ENCODE data around the gene PTBP1. TPM values are rescaled to one million over a fixed set of nuclear protein-coding genes. Genes with fewer than 3 reads are reported as not detected.
"Not testable (repeated sequence)": the region's sequence is repeated elsewhere in the genome, so short reads cannot be mapped to it uniquely, and the experiment has no call there.

PTBP1 gene
- total RNA-seq, 2 experiments from 2014 or later: 524 to 526 TPM

DNA sequence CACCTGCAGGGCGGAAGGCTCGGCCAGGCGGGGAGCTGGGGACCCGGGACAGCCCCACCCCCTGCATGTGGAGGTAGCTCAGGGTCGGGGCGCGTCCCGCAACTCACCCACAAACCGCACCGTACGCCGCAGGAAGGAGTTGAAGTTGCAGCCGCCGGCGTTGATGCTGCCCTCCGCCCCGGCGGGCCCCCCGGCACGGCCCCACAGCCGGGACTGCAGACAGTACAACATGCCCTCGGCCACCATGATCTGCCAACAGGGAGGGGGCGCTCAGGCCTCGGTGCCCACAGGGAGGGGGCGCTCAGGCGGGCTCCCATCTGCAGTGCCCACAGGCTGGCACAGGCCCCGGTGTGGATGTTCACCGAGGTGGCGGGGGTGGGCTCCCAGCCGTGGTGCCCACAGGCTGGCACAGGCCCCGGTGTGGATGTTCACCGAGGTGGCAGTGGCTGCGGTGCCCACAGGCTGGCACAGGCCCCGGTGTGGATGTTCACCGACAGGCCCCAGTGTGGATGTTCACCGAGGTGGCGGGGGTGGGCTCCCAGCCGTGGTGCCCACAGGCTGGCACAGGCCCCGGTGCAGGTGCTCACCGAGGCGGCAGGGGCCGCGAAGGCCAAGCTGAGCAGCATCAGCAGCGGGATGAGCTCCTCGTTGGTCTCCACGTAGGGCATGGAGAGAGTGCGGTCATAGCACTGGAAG is 18.0 kb downstream of the PTBP1 start:
- peak; percentile 8 for ATAC-seq
- H3K4me1 Mint-ChIP-seq (ENCODE audit: low read depth): no peaks in the 10 kb centered on the region
- no peak overlapping the region for H3K4me3 Mint-ChIP-seq
- no peak for DNase-seq
- POLR2A ChIA-PET: interaction anchor here (1.3 kb wide), 1 partner anchor 17 kb away, joined by 7 read pairs; no protein-coding TSS in a partner anchor
- CTCF ChIA-PET: no interaction called here
- H3K27ac Mint-ChIP-seq: no peak overlapping the region
- no peaks in the 10 kb centered on the region for H3K27me3 Mint-ChIP-seq (ENCODE audit: low read depth)
- no peaks in the 10 kb centered on the region for H3K9me3 Mint-ChIP-seq (ENCODE audit: insufficient read depth)
- H3K36me3 Mint-ChIP-seq (ENCODE audit: low read depth): peaks cover 40% of the 10 kb centered on the region

- no peak for DNase-seq
- Mint-ChIP-seq H3K4me1 (ENCODE audit: low read depth) (no peaks in the 10 kb centered on the region), H3K27ac (no peak overlapping the region), H3K27me3 (ENCODE audit: low read depth) (peaks cover 3% of the 10 kb centered on the region), H3K9me3 (ENCODE audit: insufficient read depth) (no peaks in the 10 kb centered on the region), H3K4me3 (no peak overlapping the region), H3K36me3 (ENCODE audit: low read depth) (peaks cover 34% of the 10 kb centered on the region)
- ChIA-PET POLR2A (no interaction called here), CTCF (no interaction called here)
- peak; percentile 6 for ATAC-seq
These were observed 18.7 kb downstream of the PTBP1 start for GRCh38 chr19:815775-816499.

DNA sequence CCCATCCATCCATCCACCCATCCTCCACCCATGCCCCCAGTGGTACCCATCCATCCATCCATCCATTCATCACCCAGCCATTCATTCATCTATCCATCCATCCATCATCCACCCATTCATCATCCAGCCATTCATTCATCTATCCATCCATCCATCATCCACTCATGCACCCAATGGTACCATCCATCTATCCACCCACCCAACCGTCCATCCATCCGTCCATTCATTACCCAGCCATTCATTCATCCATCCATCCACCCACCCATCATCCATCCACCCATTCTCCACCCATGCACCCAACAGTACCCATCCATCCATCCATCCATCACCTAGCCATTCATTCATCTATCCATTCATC is 19.2 kb downstream of the PTBP1 start:
- Mint-ChIP-seq H3K4me3 (no peak overlapping the region), H3K36me3 (ENCODE audit: low read depth) (peaks cover 31% of the 10 kb centered on the region), H3K27me3 (ENCODE audit: low read depth) (peaks cover 3% of the 10 kb centered on the region), H3K4me1 (ENCODE audit: low read depth) (no peaks in the 10 kb centered on the region), H3K27ac (no peak overlapping the region), H3K9me3 (ENCODE audit: insufficient read depth) (no peaks in the 10 kb centered on the region)
- POLR2A ChIA-PET: no interaction called here
- DNase-seq (no peak), ATAC-seq (no peak)
- CTCF ChIA-PET: no interaction called here

DNA sequence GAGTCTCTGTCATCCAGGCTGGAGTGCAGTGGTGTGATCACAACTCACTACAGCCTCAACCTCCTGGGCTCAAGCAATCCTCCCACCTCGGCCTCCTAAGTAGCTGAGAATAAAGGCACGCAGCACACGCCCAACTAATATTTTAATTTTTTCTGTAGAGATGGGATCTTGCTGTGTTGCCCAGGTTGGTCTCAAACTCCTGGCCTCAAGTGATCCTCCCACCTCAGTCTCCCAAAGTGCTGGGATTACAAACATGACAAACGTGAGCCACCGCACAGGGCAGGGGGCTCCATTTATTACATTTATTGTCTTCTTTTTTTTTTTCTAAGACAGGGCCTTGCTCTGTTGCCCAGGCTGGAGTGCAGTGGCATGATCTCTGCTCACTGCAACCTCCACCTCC is 23.0 kb downstream of the PTBP1 start:
- DNase-seq; H3K4me1 Mint-ChIP-seq (ENCODE audit: low read depth); POLR2A ChIA-PET; H3K9me3 Mint-ChIP-seq (ENCODE audit: insufficient read depth); ATAC-seq; H3K4me3 Mint-ChIP-seq; CTCF ChIA-PET; H3K27ac Mint-ChIP-seq: not testable (repeated sequence)
- H3K27me3 Mint-ChIP-seq (ENCODE audit: low read depth): peaks cover 11% of the 10 kb centered on the region
- peaks cover 11% of the 10 kb centered on the region for H3K36me3 Mint-ChIP-seq (ENCODE audit: low read depth)

DNA sequence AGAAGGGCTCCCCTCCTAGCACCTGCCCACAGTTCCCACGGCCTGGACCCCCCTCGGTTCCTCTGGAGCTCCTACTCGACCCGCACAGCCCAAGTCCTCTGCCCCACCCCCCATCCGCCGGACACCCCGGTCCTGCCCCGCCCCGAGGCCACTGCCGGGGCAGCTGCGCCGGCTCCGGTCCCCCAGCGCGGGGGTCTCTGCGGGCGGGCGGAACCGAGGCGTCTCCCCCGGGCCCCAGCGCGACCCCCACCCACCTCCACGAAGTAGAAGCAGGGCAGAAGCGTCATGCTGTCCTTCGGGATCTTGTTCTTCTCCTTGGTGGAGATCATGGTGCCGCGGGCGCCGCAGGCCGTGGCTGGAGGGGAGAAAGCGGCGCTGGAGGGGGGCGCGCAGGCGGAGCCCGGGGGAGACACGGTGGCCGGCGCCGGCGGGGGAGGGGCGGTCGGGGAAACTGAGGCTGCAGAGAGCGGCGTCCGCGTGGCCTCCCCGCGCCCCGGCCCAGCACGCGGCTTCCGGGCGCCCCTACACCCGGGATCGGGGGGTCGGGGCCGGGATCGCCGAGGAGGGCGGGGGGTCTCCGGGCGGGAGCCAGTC is 24.1 kb downstream of the PTBP1 start:
- CTCF ChIA-PET: no interaction called here
- no peaks in the 10 kb centered on the region for H3K4me1 Mint-ChIP-seq (ENCODE audit: low read depth)
- H3K36me3 Mint-ChIP-seq (ENCODE audit: low read depth): peaks cover 4% of the 10 kb centered on the region
- DNase-seq: no peak
- no peak for ATAC-seq
- no peaks in the 10 kb centered on the region for H3K9me3 Mint-ChIP-seq (ENCODE audit: insufficient read depth)
- peaks cover 11% of the 10 kb centered on the region for H3K27me3 Mint-ChIP-seq (ENCODE audit: low read depth)
- H3K27ac Mint-ChIP-seq: no peak overlapping the region
- POLR2A ChIA-PET: no interaction called here
- H3K4me3 Mint-ChIP-seq: no peak overlapping the region

DNA sequence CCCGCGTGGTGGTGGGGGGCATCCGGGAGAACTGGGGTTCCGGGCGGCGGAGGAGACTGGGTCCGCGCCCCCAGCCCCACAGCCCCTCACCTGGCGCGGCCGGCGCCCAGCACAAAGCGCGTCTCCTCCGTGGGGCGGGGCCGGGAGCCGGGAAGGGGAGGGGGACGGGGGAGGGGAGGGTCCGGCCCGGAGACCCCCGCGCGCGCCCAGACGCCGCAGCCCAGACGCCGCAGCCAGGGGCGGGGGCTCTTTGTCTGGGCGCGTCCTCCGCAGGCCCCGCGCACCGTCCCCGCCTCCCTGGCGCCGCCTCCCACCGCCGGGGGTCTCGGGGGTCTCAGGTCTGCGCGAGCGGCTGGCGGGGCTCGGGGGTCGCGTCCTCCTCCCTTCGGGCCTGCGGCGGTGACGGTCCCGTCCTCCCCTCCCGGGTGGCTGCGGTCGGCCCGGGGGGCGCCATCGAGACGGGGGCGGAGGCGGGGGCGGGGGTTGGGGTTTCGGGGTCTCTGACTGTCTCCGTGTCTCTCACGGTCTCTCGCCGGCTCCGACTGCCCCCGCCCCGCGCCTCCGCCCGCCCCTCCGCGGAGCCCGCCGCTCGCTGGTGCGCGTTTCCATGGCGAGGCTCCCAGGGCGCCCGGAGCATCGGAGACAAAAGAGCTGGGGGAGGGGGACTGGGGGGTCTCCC is 24.7 kb downstream of the PTBP1 start, which contains the start of gene PLPPR3:
PLPPR3 (minus strand) TSS at position 131 of the 679 bp plus-strand sequence. CDS start 396 bp downstream, outside the sequence.
- Mint-ChIP-seq H3K36me3 (ENCODE audit: low read depth) (no peaks in the 10 kb centered on the region), H3K4me3 (no peak within 1 kb of the TSS), H3K4me1 (ENCODE audit: low read depth) (no peaks in the 10 kb centered on the region), H3K9me3 (ENCODE audit: insufficient read depth) (no peaks in the 10 kb centered on the region), H3K27ac (no peak within 1 kb of the TSS), H3K27me3 (ENCODE audit: low read depth) (peaks cover 11% of the 10 kb centered on the region)
- no peak for ATAC-seq
- CTCF ChIA-PET: no interaction called here
- POLR2A ChIA-PET: no interaction called here
- no peak for DNase-seq

GRCh38 chr19:823565-824121 is 26.4 kb downstream of the PTBP1 start:
- Mint-ChIP-seq H3K9me3 (ENCODE audit: insufficient read depth) (no peaks in the 10 kb centered on the region), H3K27me3 (ENCODE audit: low read depth) (peaks cover 11% of the 10 kb centered on the region), H3K36me3 (ENCODE audit: low read depth) (no peaks in the 10 kb centered on the region), H3K4me3 (no peak overlapping the region), H3K27ac (no peak overlapping the region), H3K4me1 (ENCODE audit: low read depth) (no peaks in the 10 kb centered on the region)
- DNase-seq (no peak), ATAC-seq (no peak)
- POLR2A ChIA-PET: no interaction called here
- CTCF ChIA-PET: interaction anchor here (0.6 kb wide), 1 partner anchor 83 kb away, joined by 4 read pairs; no protein-coding TSS in a partner anchor

GRCh38 chr19:824885-825284 is 27.6 kb downstream of the PTBP1 start:
- ChIA-PET POLR2A (no interaction called here), CTCF (interaction anchor here (0.5 kb wide), 1 partner anchor 127 kb away, joined by 3 read pairs; no protein-coding TSS in a partner anchor)
- H3K36me3 Mint-ChIP-seq (ENCODE audit: low read depth): no peaks in the 10 kb centered on the region
- H3K4me3 Mint-ChIP-seq: no peak overlapping the region
- no peak for DNase-seq
- no peak overlapping the region for H3K27ac Mint-ChIP-seq
- no peak for ATAC-seq
- no peaks in the 10 kb centered on the region for H3K4me1 Mint-ChIP-seq (ENCODE audit: low read depth)
- no peaks in the 10 kb centered on the region for H3K9me3 Mint-ChIP-seq (ENCODE audit: insufficient read depth)
- H3K27me3 Mint-ChIP-seq (ENCODE audit: low read depth): peaks cover 11% of the 10 kb centered on the region

DNA sequence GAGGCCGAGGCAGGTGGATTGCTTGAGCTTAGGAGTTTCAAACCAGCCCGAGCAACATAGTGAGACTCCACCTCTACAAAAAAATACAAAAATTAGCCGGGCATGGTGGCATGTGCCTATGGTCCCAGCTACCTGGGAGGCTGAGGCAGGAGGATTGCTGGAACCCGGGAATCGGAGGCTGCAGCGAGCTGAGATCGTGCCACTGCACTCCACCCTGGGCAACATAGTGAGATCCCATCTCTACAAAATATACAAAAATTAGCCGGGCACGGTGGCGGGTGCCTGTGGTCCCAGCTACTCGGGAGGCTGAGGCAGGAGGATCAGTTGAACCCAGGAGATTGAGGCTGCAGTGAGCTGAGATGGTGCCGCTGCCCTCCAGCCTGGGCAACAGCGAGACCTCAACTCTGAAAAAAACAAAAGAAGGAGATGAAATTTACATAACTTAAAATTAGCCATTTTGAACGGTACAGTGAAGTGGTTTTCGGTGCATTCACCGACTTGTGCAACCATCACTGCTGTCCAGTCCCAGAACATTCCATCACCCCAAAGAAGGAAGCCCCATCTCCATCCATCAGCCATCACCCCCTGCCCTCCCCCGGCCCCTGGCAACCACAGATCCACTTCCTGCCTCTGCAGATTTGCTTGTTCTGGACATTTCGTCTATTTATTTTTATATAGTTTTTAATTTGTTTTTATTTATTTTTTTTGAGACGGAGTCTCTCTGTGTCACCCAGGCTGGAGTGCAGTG is 28.8 kb downstream of the PTBP1 start:
- CTCF ChIA-PET: no interaction called here
- Mint-ChIP-seq H3K36me3 (ENCODE audit: low read depth) (no peaks in the 10 kb centered on the region), H3K9me3 (ENCODE audit: insufficient read depth) (no peaks in the 10 kb centered on the region), H3K4me3 (no peak overlapping the region), H3K4me1 (ENCODE audit: low read depth) (no peaks in the 10 kb centered on the region), H3K27me3 (ENCODE audit: low read depth) (peaks cover 9% of the 10 kb centered on the region), H3K27ac (no peak overlapping the region)
- DNase-seq (no peak), ATAC-seq (no peak)
- POLR2A ChIA-PET: no interaction called here

DNA sequence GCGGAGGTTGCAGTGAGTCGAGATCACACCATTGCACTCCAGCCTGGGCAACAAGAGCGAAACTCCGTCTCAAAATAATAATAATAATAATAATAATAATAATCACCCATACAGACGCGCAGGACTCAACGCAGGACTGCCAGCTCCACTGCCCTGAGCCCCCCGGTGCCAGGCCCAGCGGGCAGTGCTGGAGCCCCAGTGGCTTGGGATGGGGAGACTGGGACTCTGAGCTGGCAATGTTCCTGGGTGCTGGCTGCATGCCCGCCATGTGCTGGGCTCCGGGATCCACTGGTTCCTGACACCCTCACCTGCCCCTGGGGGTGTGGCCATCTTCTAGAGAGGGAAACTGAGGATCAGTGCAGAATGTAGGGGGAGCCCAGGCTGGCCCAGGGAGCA is 30.1 kb downstream of the PTBP1 start:
- CTCF ChIA-PET: no interaction called here
- no peak overlapping the region for H3K27ac Mint-ChIP-seq
- no peaks in the 10 kb centered on the region for H3K36me3 Mint-ChIP-seq (ENCODE audit: low read depth)
- DNase-seq (no peak), ATAC-seq (no peak)
- peaks cover 9% of the 10 kb centered on the region for H3K27me3 Mint-ChIP-seq (ENCODE audit: low read depth)
- POLR2A ChIA-PET: no interaction called here
- H3K4me1 Mint-ChIP-seq (ENCODE audit: low read depth): no peaks in the 10 kb centered on the region
- H3K9me3 Mint-ChIP-seq (ENCODE audit: insufficient read depth): no peaks in the 10 kb centered on the region
- H3K4me3 Mint-ChIP-seq: no peak overlapping the region

DNA sequence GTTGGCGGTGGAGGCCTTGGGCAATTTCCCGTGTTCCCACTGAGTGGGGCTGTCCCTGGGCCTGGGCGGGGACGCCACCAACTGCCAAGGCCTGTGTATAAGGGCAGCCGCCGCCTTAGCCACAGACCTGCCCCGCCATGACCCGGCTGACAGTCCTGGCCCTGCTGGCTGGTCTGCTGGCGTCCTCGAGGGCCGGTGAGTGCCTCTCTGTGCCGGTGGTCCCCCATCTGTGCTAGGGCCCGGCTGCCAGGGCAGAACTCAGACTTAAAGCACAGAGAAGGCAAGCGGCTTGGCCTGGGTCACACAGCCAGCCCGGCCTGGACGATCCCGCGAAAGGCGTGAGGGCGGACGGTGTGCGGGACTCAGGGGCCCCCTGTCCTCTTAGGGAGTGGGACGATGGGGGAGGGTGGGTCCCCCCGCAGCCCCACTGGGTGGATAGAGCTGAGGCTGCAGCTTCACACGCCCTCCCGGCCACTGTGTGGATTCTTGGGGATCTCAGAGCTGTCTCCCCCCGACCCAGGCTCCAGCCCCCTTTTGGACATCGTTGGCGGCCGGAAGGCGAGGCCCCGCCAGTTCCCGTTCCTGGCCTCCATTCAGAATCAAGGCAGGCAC is 30.6 kb downstream of the PTBP1 start, which contains the start of gene AZU1:
AZU1 (plus strand) TSS at position 128 of the 612 bp plus-strand sequence; CDS start at position 138, 10 bp downstream.
- POLR2A ChIA-PET: no interaction called here
- CTCF ChIA-PET: no interaction called here
- no peak within 1 kb of the TSS for H3K4me3 Mint-ChIP-seq
- DNase-seq: no peak
- no peaks in the 10 kb centered on the region for H3K4me1 Mint-ChIP-seq (ENCODE audit: low read depth)
- peaks cover 6% of the 10 kb centered on the region for H3K27me3 Mint-ChIP-seq (ENCODE audit: low read depth)
- no peak for ATAC-seq
- no peaks in the 10 kb centered on the region for H3K9me3 Mint-ChIP-seq (ENCODE audit: insufficient read depth)
- H3K27ac Mint-ChIP-seq: no peak within 1 kb of the TSS
- no peaks in the 10 kb centered on the region for H3K36me3 Mint-ChIP-seq (ENCODE audit: low read depth)
